NK-92 treated with Interleukin-12 subunit alpha and Interleukin-12 subunit beta, amount 100 ng/mL, for 24 hours (cell line): ENCODE data around the gene RAPH1.
"Not testable (repeated sequence)": the region's sequence is repeated elsewhere in the genome, so short reads cannot be mapped to it uniquely, and the experiment has no call there.

Experiments
- DNase-seq: peaks from one replicate; lab custom pipeline; 2025; lab: John Stamatoyannopoulos, UW

The RAPH1 gene

DNA sequence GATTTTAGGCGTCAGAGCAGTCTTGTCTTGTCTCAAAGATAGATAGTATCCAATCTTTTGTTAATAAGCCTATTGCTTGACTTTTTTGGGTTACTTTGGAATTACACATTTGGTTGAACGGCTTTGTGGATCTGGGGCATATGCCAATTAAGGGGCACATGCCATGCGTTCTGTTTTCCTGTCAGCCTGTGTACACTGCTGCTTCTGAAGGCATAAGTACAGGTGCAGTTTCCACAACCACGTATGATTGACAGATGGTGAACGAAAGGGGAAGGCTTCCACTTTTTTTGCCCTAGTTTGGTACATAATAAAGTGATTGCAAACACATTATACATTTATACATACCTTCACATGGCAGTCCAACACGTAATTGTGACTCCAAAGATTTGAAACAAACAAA is 102.3 kb downstream of the RAPH1 start:
- no peak for DNase-seq

DNA sequence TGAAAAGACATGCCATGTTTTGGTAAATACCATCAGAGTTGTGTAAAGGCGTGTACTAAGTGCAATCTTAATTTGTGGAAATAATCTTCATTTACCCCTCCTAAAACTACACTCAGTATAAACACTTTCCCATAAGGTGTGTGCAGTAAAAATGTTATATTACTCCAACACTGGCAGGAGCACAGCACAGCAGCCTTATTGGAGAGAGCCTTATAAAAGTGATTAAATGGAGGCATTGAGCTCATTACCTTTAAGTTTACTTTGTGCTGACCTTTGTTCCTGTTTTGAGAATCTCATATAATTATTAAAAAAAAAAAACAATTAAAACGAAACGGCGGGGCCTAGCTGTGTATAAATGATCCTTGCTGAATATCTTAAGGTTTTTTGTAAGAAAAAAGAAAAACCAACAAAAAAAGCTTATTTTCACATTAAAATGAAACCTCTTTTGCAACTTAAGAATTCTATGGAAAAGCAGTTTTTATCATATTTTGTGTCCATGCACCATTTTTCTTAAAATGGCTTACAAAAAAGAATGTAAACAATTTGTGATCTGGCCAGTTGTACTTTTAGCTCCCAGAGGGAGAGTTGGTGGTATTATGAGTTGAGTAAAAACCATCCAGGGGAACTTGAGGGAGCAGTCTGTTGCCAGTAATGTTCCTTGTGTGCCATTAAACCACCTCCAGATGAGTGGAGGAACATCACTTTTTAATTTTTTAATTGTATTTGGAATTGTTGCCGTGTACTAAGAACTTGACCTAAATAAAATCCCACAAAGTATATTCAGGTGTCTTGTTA is 103.5 kb downstream of the RAPH1 start:
- no peak for DNase-seq

DNA sequence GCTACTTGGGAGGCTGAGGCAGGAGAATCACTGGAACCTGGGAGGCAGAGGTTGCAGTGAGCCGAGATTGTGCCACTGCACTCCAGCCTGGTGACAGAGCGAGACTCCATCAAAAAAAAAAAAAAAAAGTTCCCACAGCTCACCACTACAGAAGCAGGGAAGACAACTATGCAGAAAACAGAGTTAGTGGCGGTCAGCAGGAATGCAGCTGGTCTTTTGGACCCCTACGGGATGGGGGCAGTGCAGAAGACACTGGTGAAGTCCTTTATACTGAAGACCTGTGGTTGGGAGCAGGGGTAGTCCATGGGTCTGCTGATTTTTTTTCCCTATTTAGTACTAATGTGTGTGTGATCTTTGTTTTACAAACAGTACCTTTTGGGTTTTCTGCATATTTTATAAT is 105.5 kb downstream of the RAPH1 start:
- not testable (repeated sequence) for DNase-seq

DNA sequence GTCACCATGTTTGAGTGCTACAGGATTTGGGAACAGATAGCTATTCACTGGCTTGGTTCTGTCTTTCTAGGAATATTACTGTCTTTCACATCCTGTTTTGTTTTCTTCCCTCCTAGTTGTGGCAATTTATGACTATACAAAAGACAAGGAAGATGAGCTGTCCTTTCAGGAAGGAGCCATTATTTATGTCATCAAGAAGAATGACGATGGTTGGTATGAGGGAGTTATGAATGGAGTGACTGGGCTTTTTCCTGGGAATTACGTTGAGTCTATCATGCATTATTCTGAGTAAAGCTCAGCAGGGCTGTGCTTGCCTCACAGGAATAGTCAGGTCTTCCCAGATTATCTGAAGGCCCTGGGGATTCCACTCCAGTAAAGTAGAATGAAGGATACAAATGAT is 108.0 kb downstream of the RAPH1 start:
- no peak for DNase-seq

DNA sequence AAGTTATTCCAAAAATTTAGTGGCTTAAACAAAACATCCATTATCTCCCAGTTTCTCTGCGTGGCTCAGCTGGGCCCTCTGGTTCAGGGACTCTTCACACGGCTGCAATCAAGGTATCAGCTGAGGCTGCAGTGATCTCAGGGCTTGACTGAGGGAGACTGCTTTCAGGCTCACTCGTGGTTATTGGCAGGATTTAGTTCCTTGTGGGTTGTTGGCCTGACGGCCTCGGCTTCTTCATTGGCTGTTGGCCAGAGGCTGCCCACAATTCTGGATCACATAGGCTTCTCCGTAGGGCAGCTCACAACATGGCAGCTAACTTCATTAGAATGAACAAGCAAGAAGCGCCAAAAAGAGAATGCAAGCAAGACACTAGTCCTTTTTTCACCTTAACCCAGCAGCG is 116.8 kb downstream of the RAPH1 start:
- no peak for DNase-seq

DNA sequence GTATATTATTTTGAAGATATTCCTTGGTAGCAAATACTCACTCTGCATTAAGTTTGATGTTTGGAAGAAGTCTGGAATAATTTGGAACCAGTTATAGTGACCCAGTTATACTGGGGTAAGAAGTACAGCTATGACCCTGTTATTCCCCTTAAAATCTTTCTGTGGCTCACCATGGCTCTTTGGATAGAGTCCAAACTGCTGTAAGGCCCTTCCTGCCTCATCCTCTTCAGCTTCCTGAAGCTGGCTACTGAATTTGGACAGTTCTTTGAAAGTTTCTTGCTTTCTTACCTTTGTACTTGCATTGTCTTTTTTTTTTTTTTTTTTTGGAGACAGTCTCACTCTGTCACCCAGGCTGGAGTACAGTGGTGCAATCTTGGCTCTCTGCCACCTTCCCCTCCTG is 121.3 kb downstream of the RAPH1 start:
- no peak for DNase-seq

DNA sequence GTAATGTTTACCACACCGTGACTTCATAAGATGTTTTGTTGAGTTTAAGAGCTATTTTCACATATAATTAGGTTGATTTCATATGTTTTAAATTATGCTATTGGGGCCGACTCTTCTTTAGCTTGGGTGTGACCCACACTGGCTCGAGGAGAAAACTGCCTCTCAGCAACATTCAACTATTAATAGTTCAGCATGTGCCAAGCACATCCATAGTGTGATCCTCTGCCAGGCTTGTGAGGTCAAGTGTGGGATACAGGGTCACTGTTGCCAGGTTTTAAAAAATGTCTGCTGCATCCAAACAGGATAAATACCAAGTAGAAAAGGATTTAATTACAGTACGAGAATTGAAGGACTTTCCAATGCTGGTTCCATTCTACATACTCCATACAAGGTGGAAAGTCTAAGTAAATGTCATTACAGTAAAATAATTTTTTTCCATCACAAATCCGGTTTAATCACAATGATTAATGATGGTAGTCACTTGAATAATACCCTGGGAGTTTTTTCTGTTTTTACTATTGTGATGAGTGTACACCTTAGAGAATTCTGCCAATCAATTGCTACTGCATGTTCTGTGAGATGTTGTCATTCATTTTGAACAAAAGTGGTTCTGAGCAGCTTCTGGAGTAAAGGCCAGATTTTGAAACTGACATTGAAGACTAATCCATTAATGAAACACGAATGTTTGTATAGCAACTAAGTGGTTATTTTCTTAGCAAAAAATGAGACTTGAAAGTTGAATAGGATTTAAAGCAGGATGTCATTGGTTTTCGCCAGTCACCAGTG is 122.4 kb downstream of the RAPH1 start:
- no peak for DNase-seq

DNA sequence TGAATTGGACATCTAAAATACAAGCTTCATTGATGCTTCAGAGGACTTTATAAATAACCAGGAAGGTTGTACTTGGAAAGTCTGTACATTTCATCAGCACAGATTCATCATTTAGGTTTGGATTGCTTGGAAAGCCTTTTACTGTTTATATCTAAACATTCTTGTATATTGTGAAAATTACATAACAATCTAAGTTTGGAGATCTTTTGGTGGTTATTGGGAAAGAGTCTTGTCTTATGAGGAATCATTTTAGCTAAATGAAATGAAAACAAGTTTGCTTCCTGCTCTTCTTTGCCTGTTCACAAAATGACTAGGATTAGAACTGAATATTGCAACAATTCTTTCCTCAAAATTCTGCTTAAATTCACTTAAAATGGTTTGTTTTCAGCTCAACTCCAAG is 127.6 kb downstream of the RAPH1 start:
- no peak for DNase-seq

DNA sequence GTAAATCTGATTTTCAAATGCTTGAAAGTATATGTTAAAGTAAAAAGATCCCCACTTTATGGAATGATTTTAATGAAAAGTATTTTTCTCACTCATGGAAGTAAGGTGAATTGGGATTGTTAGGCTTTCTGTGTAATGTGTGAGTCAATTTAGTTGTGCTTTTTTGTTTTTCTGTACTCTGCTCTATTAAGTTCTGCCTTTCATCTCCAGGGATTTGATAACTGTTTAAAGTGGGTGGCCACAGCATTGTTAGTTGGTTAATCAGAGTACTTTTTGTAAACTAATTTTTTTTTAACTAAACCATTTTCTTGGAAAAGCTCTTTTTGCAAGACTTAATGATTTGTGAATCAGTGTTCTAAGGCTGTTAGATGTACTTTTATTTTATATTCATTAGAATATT is 130.1 kb downstream of the RAPH1 start:
- DNase-seq, result no peak

DNA sequence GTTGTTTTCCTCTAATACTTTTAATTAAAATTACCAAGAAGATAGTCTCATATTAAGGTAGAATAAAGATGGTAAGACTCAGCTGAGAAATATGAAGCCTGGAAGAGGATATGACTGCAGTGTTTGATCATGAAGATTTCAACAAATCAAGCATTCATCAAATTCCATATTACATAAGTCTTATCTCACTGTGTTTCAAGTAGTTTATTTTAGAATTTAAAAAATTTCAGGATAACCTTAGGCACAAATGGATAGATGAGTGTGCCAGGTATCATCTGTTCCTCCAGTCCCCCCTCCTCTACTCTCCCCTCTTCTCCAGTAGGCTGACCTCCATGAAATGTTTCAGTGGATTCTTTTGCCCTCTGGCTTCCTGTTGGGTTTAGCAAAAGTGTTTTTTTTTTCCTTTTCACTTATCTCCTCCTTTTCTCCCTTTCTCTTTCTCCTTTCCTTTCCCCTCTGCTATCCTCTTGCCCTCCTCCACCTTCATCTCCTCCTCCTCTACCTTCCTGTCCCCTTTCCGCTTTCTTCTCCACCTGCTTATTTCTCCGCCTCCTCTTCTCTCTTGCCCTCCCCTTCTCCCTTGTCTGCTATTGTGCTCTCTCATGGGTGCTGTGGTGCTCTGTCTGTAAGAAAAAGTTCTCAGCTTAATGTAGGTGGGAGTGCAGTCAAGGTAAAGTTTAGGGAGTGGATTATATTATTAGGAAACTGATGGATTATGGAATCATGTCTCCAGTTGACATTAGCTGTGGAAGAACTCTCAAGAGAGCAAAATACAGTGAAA is 134.1 kb downstream of the RAPH1 start:
- DNase-seq, result no peak

DNA sequence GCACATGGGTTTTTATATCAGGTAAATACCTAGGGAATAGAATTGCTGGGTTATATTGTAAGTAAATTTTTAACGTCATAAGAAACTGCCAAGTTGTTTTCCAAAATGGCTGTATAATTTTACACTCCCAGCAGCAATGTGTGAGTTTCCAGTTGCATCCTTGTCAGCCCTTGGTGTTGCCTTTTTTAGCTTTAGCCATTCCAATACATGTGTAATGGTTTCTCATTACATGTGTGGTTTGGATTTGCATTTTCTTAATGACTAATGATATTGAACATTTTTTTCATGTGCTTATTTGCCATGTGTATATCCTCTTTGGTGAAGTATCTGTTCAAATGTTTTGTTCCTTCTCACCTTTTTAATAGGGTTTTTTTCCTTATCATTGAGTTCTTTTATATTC is 136.1 kb downstream of the RAPH1 start:
- no peak for DNase-seq

DNA sequence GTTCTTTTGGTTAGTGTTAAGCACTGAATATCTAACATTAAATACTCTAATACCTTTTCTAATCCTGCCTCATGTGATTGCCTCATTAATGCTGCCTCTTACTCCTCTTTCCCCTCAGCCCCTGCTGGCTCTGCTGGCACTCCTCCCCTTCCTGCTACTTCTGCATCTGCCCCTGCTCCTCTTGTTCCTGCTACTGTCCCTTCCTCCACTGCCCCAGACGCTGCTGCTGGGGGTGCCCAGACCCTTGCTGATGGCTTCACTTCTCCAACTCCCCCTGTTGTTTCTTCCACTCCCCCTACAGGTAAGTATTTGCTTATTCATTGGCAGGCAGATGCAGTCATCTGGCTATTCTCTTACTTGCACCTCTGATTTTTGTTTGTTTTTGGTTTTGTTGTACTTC is 138.4 kb downstream of the RAPH1 start:
- no peak for DNase-seq

DNA sequence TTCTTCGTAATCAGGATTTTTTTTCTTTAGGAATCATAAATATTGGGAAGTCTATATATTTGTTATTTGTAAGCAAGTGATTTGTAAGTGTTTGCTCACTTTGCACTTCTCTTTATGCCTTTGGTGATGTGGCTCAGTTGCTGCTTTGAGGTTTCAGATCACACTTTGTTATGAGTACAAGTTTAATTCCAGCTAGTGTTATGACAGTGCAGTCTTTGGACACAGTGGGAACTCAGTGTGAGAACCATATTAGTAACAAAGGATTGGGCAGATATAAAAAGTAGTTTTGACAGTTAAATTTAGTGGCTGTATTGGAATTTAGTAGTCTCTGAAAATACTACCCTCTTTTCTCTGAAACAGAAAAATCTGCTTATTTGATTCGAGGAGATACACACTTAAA is 139.2 kb downstream of the RAPH1 start:
- no peak for DNase-seq

DNA sequence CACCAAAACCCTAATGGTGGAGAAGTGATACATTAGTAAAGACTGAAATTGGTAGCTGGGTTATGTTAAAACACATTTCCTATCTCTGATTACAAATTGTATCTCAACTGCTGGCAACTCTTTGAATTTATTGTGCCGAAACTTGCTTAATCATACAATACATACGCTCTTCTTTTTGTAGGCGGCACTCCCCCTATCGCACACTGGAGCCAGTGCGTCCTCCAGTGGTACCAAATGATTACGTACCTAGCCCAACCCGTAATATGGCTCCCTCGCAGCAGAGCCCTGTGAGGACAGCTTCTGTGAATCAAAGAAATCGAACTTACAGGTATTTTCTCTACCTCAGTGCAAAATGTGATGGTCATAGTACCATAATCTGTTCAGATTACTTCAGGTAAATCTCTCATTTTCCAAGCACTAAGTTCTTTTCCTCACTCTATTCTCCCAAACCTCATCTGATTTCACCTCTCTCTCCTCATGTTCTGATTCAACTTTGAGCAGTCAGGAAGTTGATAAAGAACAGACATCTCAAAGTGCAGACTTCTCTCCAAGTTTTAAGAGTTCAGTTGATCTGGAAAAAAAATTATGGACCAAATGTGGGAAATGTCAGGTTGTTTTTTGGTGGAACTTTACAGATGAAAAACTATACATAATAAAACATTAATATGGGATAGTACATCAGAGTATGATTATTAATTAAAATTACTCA is 140.4 kb downstream of the RAPH1 start:
- no peak for DNase-seq

DNA sequence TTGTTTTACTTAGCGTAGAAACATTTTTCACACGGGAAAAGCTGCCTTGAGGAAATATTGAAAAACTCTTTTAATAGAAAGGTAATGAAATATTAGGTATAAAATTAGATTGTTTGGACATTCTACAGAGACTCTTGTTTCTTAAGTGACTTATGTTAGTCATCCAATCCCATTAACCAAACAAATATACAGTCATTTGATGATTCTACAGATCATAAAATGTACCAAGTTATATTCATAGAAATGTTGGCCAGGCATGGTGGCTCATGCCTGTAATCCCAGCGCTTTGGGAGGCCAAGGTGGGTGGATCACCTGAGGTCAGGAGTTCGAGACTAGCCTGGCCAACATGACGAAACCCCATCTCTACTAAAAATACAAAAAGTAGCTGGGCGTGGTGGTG is 146.9 kb downstream of the RAPH1 start:
- DNase-seq, result not testable (repeated sequence)

DNA sequence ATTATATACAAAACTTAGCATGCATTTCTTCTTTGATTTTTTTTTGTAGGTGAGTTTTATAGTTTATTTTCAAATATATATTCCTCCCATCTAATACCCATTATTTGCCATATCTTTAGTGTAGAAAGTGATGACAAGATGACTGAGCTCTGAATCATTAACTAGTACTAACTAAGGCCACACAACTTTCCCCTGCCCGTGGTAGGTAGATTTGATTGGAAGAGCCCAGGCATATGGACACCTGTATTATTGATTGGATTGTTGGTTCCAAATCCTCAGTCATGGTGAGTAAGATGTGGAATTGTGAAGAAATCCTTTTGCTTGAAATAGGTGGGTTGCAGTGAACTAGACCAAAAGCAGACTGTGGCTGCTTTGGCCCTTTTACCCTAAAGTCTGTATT is 152.1 kb downstream of the RAPH1 start:
- no peak for DNase-seq

DNA sequence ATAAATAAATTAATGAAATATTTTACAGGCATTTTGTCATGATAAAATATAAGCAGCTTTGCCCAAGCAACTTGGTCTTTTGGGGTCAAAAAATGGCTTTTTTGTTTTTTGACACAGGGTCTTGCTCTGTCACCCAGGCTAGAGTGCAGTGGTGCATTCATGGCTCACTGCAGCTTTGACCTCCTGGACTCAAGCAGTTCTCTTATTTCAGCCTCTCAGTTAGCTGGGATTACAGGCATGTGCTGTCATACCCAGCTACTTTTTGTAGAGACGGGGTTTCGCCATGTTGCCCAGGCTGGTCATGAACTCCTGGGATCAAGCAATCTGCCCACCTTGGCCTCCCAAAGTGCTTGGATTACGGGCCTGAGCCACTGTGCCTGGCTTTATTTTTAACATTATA is 155.9 kb downstream of the RAPH1 start:
- no peak for DNase-seq

DNA sequence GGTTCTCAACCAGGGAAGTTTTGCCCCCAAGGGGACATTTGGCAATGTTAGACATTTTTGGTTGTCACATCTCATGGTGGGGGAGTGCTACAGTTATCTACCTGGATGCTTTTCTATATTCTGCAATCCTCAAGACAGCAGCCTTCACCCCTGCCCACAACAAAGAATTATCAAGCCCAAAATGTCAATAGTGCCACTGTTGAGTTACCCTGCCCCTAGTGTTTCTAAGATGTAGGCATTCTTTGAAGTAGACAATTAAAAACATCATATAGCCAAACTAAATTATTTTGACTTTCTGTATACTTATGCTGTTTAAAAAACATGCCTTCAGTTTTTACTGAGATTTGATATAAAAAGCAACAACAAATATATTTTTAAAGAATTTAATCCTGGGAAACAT is 158.9 kb downstream of the RAPH1 start:
- no peak for DNase-seq

DNA sequence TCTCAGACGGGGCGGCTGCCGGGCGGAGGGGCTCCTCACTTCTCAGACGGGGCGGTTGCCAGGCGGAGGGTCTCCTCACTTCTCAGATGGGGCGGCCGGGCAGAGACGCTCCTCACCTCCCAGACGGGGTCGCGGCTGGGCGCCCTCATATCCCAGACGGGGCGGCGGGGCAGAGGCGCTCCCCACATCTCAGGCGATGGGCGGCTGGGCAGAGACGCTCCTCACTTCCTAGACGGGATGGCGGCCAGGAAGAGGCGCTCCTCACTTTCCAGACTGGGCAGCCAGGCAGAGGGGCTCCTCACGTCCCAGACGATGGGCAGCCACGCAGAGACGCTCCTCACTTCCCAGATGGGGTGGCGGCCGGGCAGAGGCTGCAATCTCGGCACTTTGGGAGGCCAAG is 162.4 kb downstream of the RAPH1 start:
- not testable (repeated sequence) for DNase-seq

DNA sequence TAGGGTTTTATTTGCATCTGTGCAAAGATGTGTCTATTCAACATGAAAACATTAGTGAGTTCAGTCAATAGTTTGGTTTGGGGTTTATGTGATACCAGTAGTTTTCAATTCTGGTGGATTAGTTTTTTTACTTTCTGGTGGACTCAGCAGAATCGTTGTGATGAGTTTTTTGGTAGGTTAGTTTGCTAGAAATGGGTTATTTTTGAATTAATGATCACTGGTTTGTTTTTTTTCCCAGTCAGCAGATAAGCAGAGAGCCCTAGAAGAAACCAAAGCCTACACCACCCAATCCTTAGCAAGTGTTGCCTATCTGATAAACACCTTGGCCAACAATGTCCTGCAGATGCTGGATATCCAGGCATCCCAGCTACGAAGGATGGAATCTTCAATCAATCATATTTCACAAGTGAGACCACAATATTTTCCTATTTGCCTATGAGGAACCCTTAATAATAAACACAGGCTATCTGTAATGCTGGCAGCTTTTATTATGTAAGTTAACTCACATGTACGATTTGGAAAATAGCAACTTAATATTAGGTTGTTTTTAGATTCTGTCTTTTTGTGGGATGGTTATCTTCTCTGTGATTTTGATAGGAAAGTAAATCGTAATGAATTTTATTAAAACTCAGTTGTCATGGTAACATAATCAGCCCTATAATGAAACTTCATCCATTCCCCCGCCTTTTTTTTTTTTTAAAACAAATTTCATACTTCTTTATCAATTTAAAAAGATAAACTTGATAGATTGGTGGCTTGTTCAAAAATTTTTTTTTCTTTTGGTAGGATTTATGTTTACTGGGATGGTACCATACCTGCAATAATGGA is 168.2 kb downstream of the RAPH1 start:
- no peak for DNase-seq

DNA sequence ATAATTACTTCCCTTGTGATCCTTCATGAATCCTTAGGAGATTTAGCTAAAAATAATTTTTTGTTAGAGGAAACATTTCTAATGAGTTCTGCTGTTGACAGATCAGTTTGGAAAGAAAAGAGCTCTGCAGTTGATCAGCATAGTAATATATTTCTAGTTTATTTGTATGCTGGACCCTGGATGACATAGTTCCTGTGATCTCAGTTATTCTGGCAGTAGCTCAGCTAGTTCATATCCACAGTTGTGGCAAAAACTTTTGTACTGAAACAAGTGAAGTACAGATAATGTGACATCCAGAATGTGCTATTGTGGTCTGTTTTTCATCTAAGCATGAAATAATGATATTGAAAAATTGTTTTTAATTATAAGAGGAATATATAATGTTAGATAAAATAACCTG is 173.2 kb downstream of the RAPH1 start:
- no peak for DNase-seq
